OCI-LY7 (cell line): Measurements from ENCODE around the gene FBN2. TPM values are rescaled to one million over a fixed set of nuclear protein-coding genes. Genes with fewer than 3 reads are reported as not detected.

Experiments
- BruUV-seq: library from RNA; stranded (reverse); fragments of 400-500 nt; replicated peaks from 2 replicates; lab custom pipeline; 2021; lab: Mats Ljungman, UMichigan
- CTCF ChIA-PET: fragments of 300-600 bp; sonication (Branson Sonifier 250); formaldehyde crosslinking; loops from one replicate; lab custom pipeline; 2022; ENCODE audit warnings: antibody characterized with exemption; ENCODE audit not compliant: unreplicated experiment; lab: Charles Lee
- POLR2A ChIA-PET: fragments of 300-600 bp; sonication (Branson Sonifier 250); formaldehyde crosslinking; loops from one replicate; lab custom pipeline; 2022; ENCODE audit warnings: antibody characterized with exemption; lab: Charles Lee
- DNase-seq: peaks from one replicate; pipeline ENCODE4 v3.0.0-alpha.2; 2015; ENCODE audit warnings: low spot score
- H2AFZ ChIP-seq: fragments of 200-600 bp; sonication (generic), shearing (Covaris generic); 2 replicates; pipeline ENCODE4 v1.6.1; 2014; ENCODE audit warnings: mild to moderate bottlenecking, antibody characterized with exemption, low read length, moderate library complexity
- H3K27ac ChIP-seq: fragments of 200-600 bp; sonication (generic); 2 replicates; pipeline ENCODE4 v1.5.1; 2014; ENCODE audit warnings: mixed run types, low read depth, mild to moderate bottlenecking, moderate library complexity, low read length, inconsistent platforms; ENCODE audit not compliant: poor library complexity, severe bottlenecking
- H3K36me3 ChIP-seq: fragments of 200-600 bp; sonication (generic); 2 replicates; pipeline ENCODE4 v1.6.1; 2014; ENCODE audit warnings: mild to moderate bottlenecking, antibody characterized with exemption, low read length, moderate library complexity, mixed read lengths; ENCODE audit not compliant: insufficient read depth
- H3K4me1 ChIP-seq: fragments of 200-600 bp; sonication (generic); 2 replicates; pipeline ENCODE4 v1.5.1; 2014; ENCODE audit warnings: mild to moderate bottlenecking, low read length; ENCODE audit not compliant: insufficient read depth, poor library complexity, severe bottlenecking
- H3K4me2 ChIP-seq: fragments of 200-600 bp; sonication (generic); 2 replicates; pipeline ENCODE4 v1.6.1; 2014; ENCODE audit warnings: mild to moderate bottlenecking, low read length
- H3K4me3 ChIP-seq: fragments of 200-600 bp; sonication (generic); 2 replicates; pipeline ENCODE4 v1.5.1; 2014; ENCODE audit warnings: mild to moderate bottlenecking, low read depth, low read length; ENCODE audit not compliant: poor library complexity, severe bottlenecking
- H3K79me2 ChIP-seq: fragments of 200-600 bp; sonication (generic); 2 replicates; pipeline ENCODE4 v1.6.1; 2016; ENCODE audit warnings: low read depth, mild to moderate bottlenecking, low read length, moderate library complexity, mixed read lengths; ENCODE audit not compliant: insufficient read depth
- H3K9me2 ChIP-seq: fragments of 200-600 bp; sonication (generic); 2 replicates; pipeline ENCODE4 v1.6.1; 2016; ENCODE audit warnings: mild to moderate bottlenecking, low read length, mixed read lengths; ENCODE audit not compliant: insufficient read depth
- H3K9me3 ChIP-seq: fragments of 200-600 bp; sonication (generic); 2 replicates; pipeline ENCODE4 v1.6.1; 2014; ENCODE audit warnings: mild to moderate bottlenecking, mixed run types, low read length, mixed read lengths
- H4K20me1 ChIP-seq: fragments of 200-600 bp; sonication (generic); 2 replicates; pipeline ENCODE4 v1.6.1; 2014; ENCODE audit warnings: mild to moderate bottlenecking, antibody characterized with exemption, low read length, moderate library complexity, mixed read lengths; ENCODE audit not compliant: insufficient read depth
- CTCF ChIP-seq: fragments of 200-600 bp; sonication (generic); conservative IDR thresholded peaks from 2 replicates; pipeline ENCODE4 v1.5.1; 2014; ENCODE audit warnings: mild to moderate bottlenecking, antibody characterized with exemption, low read length, moderate library complexity, mixed read lengths
- EZH2phosphoT487 ChIP-seq: fragments of 200-600 bp; sonication (generic); IDR thresholded peaks from 2 replicates; pipeline ENCODE4 v1.6.1; 2018; ENCODE audit warnings: low read depth, borderline replicate concordance, mild to moderate bottlenecking, mixed run types, antibody characterized with exemption, low read length, moderate library complexity, mixed read lengths
- intact Hi-C: fragments of 100-400 bp; cut with micrococcal nuclease; formaldehyde crosslinking; loops from one replicate; pipeline ENCODE4 v1.10.0; 2022; ENCODE audit not compliant: unreplicated experiment
- total RNA-seq, 2 experiments: library from RNA; depleted of rRNA in 1 of 2; stranded (reverse); fragments of >200 nt in 1 of 2; shearing (Covaris generic) in 1 of 2; gene quantifications; 2 replicates each; pipeline ENCODE4 v1.2.3, GENCODE V29; 2014 to 2022

The FBN2 gene
- total RNA-seq, 2 experiments from 2014 or later: not detected

GRCh38 chr5:128490761-128491160 is 47.3 kb downstream of the FBN2 start:
- no peaks in the 10 kb centered on the region for H3K36me3 ChIP-seq
- H3K9me2 ChIP-seq: no peaks in the 10 kb centered on the region
- ChIA-PET POLR2A (no interaction called here), CTCF (no interaction called here)
- no peak overlapping the region; the same call in 1 of the 2 replicates for H2AFZ ChIP-seq
- DNase-seq: no peak
- no peaks in the 10 kb centered on the region for H4K20me1 ChIP-seq
- H3K4me3 ChIP-seq: no peak overlapping the region
- H3K79me2 ChIP-seq: no peaks in the 10 kb centered on the region
- no peaks in the 10 kb centered on the region for H3K9me3 ChIP-seq
- no TSS peak for BruUV-seq
- no peak overlapping the region for H3K27ac ChIP-seq
- intact Hi-C loops: no loop called here
- H3K4me2 ChIP-seq: no peak overlapping the region
- no peak for TF ChIP-seq CTCF
- no peaks in the 10 kb centered on the region for H3K4me1 ChIP-seq

GRCh38 chr5:128487041-128487440 is 51.0 kb downstream of the FBN2 start:
- BruUV-seq: no TSS peak
- intact Hi-C loops: no loop called here
- Histone ChIP-seq H3K9me2 (no peaks in the 10 kb centered on the region), H3K4me1 (no peaks in the 10 kb centered on the region), H3K36me3 (no peaks in the 10 kb centered on the region), H3K27ac (no peak overlapping the region), H3K4me2 (no peak overlapping the region), H4K20me1 (no peaks in the 10 kb centered on the region), H2AFZ (no peak overlapping the region), H3K79me2 (no peaks in the 10 kb centered on the region), H3K4me3 (no peak overlapping the region), H3K9me3 (no peaks in the 10 kb centered on the region)
- no peak for TF ChIP-seq CTCF
- no peak for TF ChIP-seq EZH2phosphoT487
- POLR2A ChIA-PET: no interaction called here
- DNase-seq: no peak
- CTCF ChIA-PET: no interaction called here

GRCh38 chr5:128483738-128484137 is 54.3 kb downstream of the FBN2 start:
- Histone ChIP-seq H3K4me2 (no peak overlapping the region), H4K20me1 (no peaks in the 10 kb centered on the region), H3K79me2 (no peaks in the 10 kb centered on the region), H3K4me1 (no peaks in the 10 kb centered on the region), H3K36me3 (no peaks in the 10 kb centered on the region), H2AFZ (no peak overlapping the region), H3K9me3 (no peaks in the 10 kb centered on the region), H3K4me3 (no peak overlapping the region), H3K27ac (no peak overlapping the region), H3K9me2 (no peaks in the 10 kb centered on the region)
- DNase-seq: no peak
- ChIA-PET POLR2A (interaction anchor here (1.5 kb wide), 1 partner anchor 28 kb away, joined by 3 read pairs; no protein-coding TSS in a partner anchor), CTCF (no interaction called here)
- BruUV-seq: no TSS peak
- no peak for TF ChIP-seq EZH2phosphoT487
- no peak for TF ChIP-seq CTCF
- intact Hi-C loops: no loop called here
